ENCODE data around the gene PLEKHA6.

GRCh38 chr1:204343247-204343646 lies 16.5 kb downstream of the PLEKHA6 start:
- TF ChIP-seq CTCF (IDR thresholded peaks at IDR 0.05) (no peak), EP300 (IDR thresholded peaks at IDR 0.05) (no peak), POLR2A (IDR thresholded peaks at IDR 0.05) (no peak)
